Fibroblast of skin of right quadriceps (primary cell): ENCODE data around the gene PHTF1.
A peak's percentile ranks its signal among the peaks of the same experiment; 100 is the strongest.

ENCODE experiments used
- DNase-seq: peaks from one replicate; pipeline ENCODE4 v3.0.0-alpha.2; 2013

PHTF1 gene

GRCh38 chr1:113714606-113715269 lies 44.5 kb downstream of the PHTF1 start:
- DNase-seq = no peak

GRCh38 chr1:113701429-113701828 lies 57.9 kb downstream of the PHTF1 start:
- no peak for DNase-seq

- DNase-seq = no peak
Measured at GRCh38 chr1:113694910-113695309, 64.4 kb downstream of the PHTF1 start.

GRCh38 chr1:113692824-113693431 lies 66.4 kb downstream of the PHTF1 start:
- no peak for DNase-seq

- DNase-seq = no peak
Measured at GRCh38 chr1:113692342-113692741, 66.9 kb downstream of the PHTF1 start.

- DNase-seq = no peak
Measured at GRCh38 chr1:113691184-113691583, 68.1 kb downstream of the PHTF1 start.

- no peak for DNase-seq
Measured at GRCh38 chr1:113686891-113687618, 72.2 kb downstream of the PHTF1 start.

- DNase-seq = peak; percentile 19
Measured at GRCh38 chr1:113684153-113684541, 75.1 kb downstream of the PHTF1 start.

DNA sequence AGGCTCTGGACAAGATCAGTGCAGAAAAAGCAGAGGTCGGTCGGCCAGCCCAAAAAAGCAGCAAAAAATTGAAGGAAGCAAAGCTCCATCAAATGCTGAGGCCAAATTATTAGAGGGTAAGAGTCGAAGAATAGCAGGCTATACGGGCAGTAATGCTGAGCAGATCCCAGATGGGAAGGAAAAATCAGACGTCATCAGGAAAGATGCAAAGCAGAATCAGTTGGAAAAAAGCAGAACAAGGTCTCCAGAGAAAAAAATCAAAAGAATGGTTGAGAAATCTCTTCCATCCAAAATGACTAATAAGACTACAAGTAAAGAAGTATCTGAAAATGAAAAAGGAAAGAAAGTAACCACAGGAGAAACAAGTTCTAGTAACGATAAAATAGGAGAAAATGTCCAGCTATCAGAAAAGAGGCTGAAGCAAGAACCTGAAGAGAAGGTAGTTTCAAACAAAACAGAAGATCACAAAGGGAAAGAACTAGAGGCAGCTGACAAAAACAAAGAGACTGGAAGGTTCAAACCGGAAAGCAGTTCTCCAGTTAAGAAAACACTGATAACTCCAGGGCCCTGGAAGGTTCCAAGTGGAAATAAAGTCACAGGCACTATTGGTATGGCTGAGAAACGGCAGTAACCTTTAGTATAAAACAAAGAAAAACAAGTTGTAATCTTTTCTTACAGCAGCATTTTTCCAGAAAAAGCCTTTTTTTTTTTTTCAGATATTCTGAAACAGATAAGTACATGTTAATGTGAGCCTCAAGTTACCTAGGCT lies 75.7 kb downstream of the PHTF1 start:
- DNase-seq = peak; percentile 12

DNA sequence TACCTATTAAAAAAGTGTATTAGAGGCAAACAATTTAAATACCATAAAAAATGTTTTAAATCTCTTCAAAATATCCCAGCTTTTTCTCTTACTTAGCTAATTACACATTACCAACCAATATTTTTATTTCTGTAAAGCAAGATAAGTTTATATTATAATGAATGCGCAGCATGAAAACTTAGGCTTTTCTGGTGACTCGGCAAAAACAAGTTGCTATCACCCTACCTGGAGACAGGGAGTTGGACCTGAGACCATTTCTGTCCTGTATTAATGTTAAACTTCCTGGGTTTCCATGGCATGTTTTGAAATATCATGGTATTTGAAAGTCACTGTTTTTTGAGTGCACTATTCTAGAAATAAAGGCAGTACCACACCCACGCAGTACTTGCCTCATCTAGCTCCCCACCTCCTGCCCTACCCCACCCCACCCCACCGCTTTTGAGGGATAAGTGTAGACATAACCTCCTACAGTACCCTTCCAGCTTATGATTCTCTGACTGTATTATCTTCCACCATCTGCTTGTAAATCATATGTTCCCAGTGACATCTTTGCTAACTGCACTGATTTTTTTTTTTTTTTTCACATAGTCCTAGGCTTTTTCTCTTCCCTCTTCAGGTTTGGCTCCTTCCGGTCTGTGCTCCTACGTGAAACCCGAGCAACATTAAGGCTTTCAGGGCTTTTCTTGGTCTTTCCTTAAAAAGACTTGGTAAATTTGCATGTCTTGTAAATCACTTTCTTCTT lies 77.5 kb downstream of the PHTF1 start:
- DNase-seq = no peak

- no peak for DNase-seq
Measured at GRCh38 chr1:113678159-113678469, 81.2 kb downstream of the PHTF1 start.

DNA sequence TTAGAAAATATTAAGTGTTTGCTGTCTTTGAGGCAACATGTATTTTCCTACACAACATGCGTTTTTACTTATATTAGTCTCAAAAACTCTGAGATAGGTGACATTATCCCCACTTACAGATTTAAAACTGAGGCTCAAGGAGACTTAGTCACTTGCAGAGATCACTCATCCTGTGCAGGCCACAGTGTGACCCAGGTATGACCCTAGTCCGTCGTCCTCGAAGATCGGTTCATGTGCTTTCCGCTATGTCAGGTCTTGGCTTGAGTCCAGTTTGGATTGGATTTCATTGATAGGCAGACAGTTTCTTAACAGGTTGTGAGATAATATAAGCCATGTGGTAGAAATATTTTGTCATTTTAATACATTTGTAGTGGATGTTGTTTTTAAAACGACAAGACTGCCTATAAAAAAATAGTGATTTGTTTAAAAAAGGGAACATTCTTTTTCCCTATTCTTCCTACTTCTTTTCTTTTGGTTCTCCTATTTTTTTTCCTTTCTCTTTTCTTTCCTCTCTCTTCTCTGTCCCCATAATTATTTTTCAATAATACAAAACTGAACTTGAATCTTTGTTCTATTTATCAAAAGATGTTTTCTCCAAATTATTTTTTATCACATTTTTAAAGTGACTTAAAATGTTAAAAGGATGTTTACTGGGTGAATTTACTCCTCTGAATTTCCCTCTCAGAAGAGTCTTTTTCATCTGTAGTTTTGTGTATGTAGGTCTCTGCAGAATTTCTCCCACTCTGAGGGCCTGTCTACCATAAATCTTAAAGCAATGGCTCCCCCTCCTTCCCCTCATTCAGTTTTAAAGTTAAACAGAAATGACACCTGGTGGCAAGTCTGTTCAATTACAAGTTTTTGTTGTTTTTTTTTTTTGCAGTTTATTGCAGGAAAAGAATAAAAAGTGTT lies 81.8 kb downstream of the PHTF1 start:
- peak; percentile 47 for DNase-seq

DNA sequence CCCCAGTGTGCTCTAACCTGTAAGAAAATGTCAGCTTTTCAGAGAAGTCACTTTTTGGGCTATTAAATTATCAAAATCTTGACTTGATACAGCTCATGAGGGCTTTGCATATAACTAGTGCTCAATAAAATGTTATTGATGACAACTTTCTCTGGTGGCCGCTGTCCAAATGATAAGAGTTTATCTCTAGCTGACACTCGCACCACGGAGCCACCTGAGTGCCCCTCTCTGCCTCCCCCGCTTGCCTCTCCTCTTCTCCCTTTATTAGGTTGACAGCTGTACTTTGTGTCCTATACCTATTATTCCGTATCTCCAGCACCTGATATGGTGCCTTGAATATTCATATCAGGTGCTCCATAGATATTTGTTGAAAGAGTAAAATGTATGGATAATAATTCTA lies 82.8 kb downstream of the PHTF1 start:
- no peak for DNase-seq

DNA sequence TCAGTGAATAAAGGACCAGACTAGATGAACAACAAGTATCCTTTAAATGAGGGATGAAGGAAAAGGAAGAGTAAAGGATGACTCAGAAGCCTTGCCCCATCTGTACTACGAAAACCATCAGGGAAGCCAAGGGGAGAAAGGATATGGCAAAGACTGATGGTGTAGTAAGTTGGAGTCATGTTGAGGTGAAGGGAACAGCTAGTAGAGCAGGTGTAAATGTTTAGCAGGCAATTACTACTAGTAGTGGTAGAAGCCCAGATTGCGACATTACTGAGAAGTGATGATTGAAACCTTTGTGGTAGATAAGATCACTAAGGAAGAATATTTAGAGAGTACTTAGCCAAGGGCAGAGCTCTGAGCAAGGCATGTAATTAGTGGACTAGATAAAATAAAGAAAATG lies 84.0 kb downstream of the PHTF1 start:
- peak; percentile 9 for DNase-seq

DNA sequence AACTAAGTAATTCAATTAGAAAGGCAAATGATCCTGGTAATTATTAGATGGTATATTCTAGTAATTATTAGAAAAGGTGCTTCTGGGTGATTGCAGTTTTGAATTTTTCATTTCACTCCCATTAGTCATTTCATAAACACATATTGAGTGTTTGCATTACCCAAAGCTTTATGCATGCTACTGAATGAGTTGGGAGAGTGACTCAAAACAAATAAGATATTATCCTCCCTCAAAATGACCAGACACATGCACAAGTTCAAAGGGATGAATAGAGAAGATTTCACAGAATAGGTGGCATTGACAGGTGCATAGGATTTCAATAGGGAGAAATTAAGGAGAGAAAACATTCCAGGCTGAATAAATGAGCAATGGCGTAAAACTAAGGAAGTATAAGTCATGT lies 84.7 kb downstream of the PHTF1 start:
- no peak for DNase-seq

- DNase-seq = no peak
Measured at GRCh38 chr1:113672491-113672890, 86.8 kb downstream of the PHTF1 start.

DNA sequence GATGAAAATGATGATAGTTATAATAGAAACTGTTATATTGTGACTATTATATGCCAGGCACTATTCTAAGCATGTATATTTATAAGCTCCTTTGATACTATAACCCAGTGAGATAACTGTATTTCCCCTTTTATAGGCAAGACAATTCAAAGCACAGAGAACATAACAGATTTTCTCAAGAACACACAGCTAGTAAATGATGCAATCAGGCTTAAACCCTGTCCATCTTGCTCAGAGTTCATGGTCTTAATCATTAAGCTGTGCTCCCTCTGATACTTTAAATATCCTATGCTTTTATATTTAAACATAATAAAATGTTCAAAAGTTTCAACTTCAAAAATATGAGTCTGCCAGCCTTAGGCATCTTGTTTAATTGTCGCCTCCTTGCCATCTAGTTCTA lies 88.6 kb downstream of the PHTF1 start:
- DNase-seq = no peak

DNA sequence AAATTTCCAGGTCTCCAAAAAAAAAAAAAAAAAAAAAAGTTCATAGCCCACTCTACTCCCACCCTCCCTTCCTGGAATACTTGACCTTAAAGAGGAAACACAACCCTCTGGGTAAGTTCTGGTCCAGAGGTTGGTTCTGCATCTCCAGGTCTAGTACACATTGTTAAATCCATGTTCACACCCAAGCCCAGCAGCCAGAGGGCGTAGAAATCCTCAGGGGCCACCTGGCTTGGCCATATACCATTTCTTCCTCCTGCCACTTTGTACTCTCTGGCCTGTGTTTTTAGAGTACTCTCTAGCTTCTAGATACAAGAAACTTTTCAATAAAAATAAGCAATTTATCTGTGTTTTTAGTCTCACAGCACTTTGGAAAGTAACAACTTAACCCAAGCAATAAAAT lies 89.3 kb downstream of the PHTF1 start:
- DNase-seq = no peak

DNA sequence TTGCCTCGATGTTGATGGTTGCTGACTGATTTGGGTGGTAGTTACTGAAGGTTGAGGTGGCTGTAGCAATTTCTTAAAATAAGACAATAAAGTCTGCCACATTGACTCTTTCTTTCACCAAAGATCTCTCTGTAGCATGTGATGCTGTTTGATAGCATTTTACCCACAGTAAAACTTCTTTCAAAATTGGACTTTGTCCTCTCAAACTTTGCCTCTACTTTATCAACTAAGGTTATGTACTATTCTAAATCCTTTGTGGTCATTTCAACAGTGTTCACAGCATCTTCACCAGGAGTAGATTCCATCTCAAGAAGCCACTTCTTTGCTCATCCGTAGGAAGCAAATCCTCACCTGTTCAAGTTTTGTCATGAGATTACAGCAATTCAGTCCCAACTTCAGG lies 93.2 kb downstream of the PHTF1 start:
- DNase-seq = no peak

GRCh38 chr1:113665071-113665470 lies 94.2 kb downstream of the PHTF1 start:
- DNase-seq = no peak

DNA sequence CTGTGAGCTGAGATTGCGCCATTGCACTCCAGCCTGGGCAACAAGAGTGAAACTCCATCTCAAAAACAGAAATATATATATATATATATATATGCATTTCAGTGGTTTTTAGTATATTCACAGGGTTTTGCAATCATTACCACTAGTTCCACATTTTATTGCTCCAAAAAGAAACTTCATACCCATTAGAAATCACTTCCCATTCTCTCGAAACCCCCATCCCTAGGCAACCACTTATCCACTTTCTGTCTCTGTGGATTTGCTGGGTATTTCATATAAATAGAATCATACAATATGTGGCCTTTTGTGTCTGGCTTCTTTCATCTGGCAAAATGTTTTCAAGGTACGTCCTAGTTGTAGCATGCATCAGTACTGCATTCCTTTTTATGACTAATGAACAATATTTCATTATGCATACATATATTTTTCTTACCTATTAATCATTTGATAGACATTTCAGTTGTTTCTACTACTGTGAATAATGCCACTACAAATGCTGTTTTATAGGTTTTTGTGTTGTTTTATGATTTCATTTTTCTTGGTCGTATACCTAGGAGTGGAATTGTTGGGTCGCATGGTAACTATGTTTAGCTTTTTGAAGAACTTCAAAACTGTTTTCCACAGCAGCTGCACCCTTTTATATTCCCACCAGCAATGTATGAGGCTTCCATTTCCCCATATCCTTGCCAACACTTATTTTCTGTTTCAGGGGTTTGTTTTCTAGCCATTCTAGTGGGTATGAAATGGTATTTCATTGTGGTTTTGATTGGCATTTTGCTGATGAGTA lies 95.9 kb downstream of the PHTF1 start:
- DNase-seq = peak; percentile 63
